CD4-positive, alpha-beta T cell (primary cell): ENCODE measurements around the gene CACNA2D3. TPM values are rescaled to one million over a fixed set of nuclear protein-coding genes. Genes with fewer than 3 reads are reported as not detected.

ENCODE experiments used
- ATAC-seq: fragments of 200-7000 bp; cut with Tn5 transposase; one replicate; pipeline ENCODE4 v1.10.0; 2022; ENCODE audit warnings: mild to moderate bottlenecking; ENCODE audit not compliant: poor library complexity
- CTCF ChIA-PET: fragments of 350-600 bp; sonication (Branson Sonifier 250); formaldehyde crosslinking; loops from one replicate; lab custom pipeline; 2021; ENCODE audit warnings: antibody characterized with exemption, inconsistent platforms; lab: Charles Lee
- POLR2A ChIA-PET: fragments of 350-600 bp; sonication (Branson Sonifier 250); formaldehyde crosslinking; loops from one replicate; lab custom pipeline; 2021; ENCODE audit warnings: antibody characterized with exemption, inconsistent platforms; lab: Charles Lee
- DNase-seq, 14 experiments: peaks; one replicate each; pipeline ENCODE4 v3.0.0-alpha.2; 2013 to 2020; ENCODE audit warnings: mixed read lengths in 2 of 14
- H3K27ac ChIP-seq, 2 donors: one replicate each; pipeline versions ENCODE4 v1.5.1 to v1.7.0; 2013; ENCODE audit warnings: low read length in 2 of 2, low read depth in 1 of 2, mild to moderate bottlenecking in 1 of 2
- H3K27me3 ChIP-seq, 2 experiments: 1 replicate in 1 of 2; 2 replicates in 1 of 2; pipeline versions ENCODE4 v1.6.1 to v1.7.0; 2013; ENCODE audit warnings: low read length in 2 of 2, control low read depth in 1 of 2, mild to moderate bottlenecking in 1 of 2, moderate library complexity in 1 of 2; ENCODE audit not compliant: insufficient read depth in 2 of 2, control insufficient read depth in 1 of 2
- H3K36me3 ChIP-seq: one replicate; pipeline ENCODE4 v1.6.1; 2013; ENCODE audit warnings: low read length, control low read depth; ENCODE audit not compliant: insufficient read depth
- H3K4me1 ChIP-seq: one replicate; pipeline ENCODE4 v1.6.1; 2013; ENCODE audit warnings: low read length, control low read depth; ENCODE audit not compliant: insufficient read depth
- H3K4me3 ChIP-seq: one replicate; pipeline ENCODE4 v1.5.1; 2013; ENCODE audit warnings: mild to moderate bottlenecking, low read length, moderate library complexity
- H3K9me3 ChIP-seq, 2 experiments: 1 replicate in 1 of 2; 2 replicates in 1 of 2; pipeline versions ENCODE4 v1.6.1 to v1.7.0; 2013; ENCODE audit warnings: low read length in 2 of 2, mild to moderate bottlenecking in 2 of 2, control low read depth in 1 of 2, moderate library complexity in 1 of 2; ENCODE audit not compliant: control insufficient read depth in 1 of 2, insufficient read depth in 1 of 2
- H3K27ac Mint-ChIP-seq: one replicate; pipeline ENCODE4 v1.8.0; 2020; ENCODE audit warnings: mixed read lengths
- H3K27me3 Mint-ChIP-seq: one replicate; pipeline ENCODE4 v1.8.0; 2021; ENCODE audit warnings: mixed read lengths
- H3K36me3 Mint-ChIP-seq: one replicate; pipeline ENCODE4 v1.8.0; 2021; ENCODE audit warnings: low read depth, mixed read lengths
- H3K4me1 Mint-ChIP-seq: one replicate; pipeline ENCODE4 v1.8.0; 2021; ENCODE audit warnings: low read depth, mixed read lengths
- H3K4me3 Mint-ChIP-seq: one replicate; pipeline ENCODE4 v1.8.0; 2020; ENCODE audit warnings: mild to moderate bottlenecking, mixed read lengths
- H3K9me3 Mint-ChIP-seq: one replicate; pipeline ENCODE4 v1.8.0; 2020; ENCODE audit warnings: mixed read lengths
- intact Hi-C, 2 experiments: fragments of 100-400 bp; cut with DNase I in 1 of 2; cut with micrococcal nuclease in 1 of 2; formaldehyde crosslinking; loops; one replicate each; pipeline versions ENCODE4 v1.15.1 to v1.9.0; 2023 to 2025; cut with DNase I, micrococcal nuclease
- total RNA-seq, 174 experiments: library from RNA in 2 of 174; stranded (reverse) in 2 of 174; gene quantifications; one replicate each; pipeline ENCODE4 v1.2.3 and lab custom pipeline; 2021 to 2026
- TF ChIP-seq, protein P1 (sequence below): fragments of 200-600 bp; IDR thresholded peaks from one replicate; pipeline ENCODE4 v1.8.0; 2022; ENCODE audit warnings: antibody characterized with exemption, mild to moderate bottlenecking

CACNA2D3 gene
- total RNA-seq, 2 experiments from 2014 or later: 0.08 TPM; not detected in 1

- DNase-seq (no peak), ATAC-seq (no peak)
- Histone ChIP-seq H3K4me1 (no peaks in the 10 kb centered on the region), H3K27ac (no peak overlapping the region), H3K4me3 (no peak overlapping the region), H3K9me3 (no peaks in the 10 kb centered on the region), H3K27me3 (no peaks in the 10 kb centered on the region), H3K36me3 (no peaks in the 10 kb centered on the region)
- TF ChIP-seq, protein P1, sequence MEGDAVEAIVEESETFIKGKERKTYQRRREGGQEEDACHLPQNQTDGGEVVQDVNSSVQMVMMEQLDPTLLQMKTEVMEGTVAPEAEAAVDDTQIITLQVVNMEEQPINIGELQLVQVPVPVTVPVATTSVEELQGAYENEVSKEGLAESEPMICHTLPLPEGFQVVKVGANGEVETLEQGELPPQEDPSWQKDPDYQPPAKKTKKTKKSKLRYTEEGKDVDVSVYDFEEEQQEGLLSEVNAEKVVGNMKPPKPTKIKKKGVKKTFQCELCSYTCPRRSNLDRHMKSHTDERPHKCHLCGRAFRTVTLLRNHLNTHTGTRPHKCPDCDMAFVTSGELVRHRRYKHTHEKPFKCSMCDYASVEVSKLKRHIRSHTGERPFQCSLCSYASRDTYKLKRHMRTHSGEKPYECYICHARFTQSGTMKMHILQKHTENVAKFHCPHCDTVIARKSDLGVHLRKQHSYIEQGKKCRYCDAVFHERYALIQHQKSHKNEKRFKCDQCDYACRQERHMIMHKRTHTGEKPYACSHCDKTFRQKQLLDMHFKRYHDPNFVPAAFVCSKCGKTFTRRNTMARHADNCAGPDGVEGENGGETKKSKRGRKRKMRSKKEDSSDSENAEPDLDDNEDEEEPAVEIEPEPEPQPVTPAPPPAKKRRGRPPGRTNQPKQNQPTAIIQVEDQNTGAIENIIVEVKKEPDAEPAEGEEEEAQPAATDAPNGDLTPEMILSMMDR: no peak
- POLR2A ChIA-PET: no interaction called here
- CTCF ChIA-PET: no interaction called here
- intact Hi-C loops: no loop called here
- H3K27ac Mint-ChIP-seq: no peak overlapping the region
- H3K36me3 Mint-ChIP-seq: no peaks in the 10 kb centered on the region
- H3K27me3 Mint-ChIP-seq: no peaks in the 10 kb centered on the region
- no peaks in the 10 kb centered on the region for H3K9me3 Mint-ChIP-seq
- no peak overlapping the region for H3K4me3 Mint-ChIP-seq
- no peaks in the 10 kb centered on the region for H3K4me1 Mint-ChIP-seq
These were observed 583.4 kb downstream of the CACNA2D3 start for GRCh38 chr3:54705730-54706129.

DNA sequence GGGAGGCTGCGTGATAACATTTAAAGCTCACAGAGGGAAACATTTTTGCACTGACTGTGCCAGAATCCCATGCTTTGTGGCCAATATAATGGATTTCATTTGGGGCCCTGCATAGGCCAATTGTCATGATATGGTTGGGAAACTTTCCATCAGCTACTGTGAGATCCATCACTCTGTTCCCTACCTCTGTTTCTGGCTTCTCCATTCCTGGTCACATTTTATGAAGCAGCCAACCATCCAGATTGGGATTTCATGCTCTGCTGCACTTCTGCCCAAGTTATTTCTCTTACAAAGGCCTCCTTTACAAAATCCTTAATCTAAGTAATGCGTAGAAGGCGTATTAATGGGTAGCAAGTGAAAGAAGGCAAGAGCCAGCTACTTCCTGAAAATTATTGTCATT lies 584.4 kb downstream of the CACNA2D3 start:
- no peaks in the 10 kb centered on the region for H3K27me3 ChIP-seq
- ChIA-PET CTCF (no interaction called here), POLR2A (no interaction called here)
- no peak overlapping the region for H3K27ac ChIP-seq
- Mint-ChIP-seq H3K9me3 (no peaks in the 10 kb centered on the region), H3K4me3 (no peak overlapping the region), H3K36me3 (no peaks in the 10 kb centered on the region), H3K27me3 (no peaks in the 10 kb centered on the region), H3K27ac (no peak overlapping the region), H3K4me1 (no peaks in the 10 kb centered on the region)
- no peak for DNase-seq
- TF ChIP-seq, protein P1: no peak
- no peaks in the 10 kb centered on the region for H3K9me3 ChIP-seq
- H3K4me1 ChIP-seq: no peaks in the 10 kb centered on the region
- H3K36me3 ChIP-seq: no peaks in the 10 kb centered on the region
- no peak for ATAC-seq
- intact Hi-C loops: no loop called here
- H3K4me3 ChIP-seq: no peak overlapping the region

GRCh38 chr3:54709785-54710184 lies 587.4 kb downstream of the CACNA2D3 start:
- ATAC-seq: no peak
- no peak overlapping the region for H3K27ac Mint-ChIP-seq
- TF ChIP-seq, protein P1: no peak
- H3K9me3 Mint-ChIP-seq: peaks cover 8% of the 10 kb centered on the region
- no peaks in the 10 kb centered on the region for H3K36me3 Mint-ChIP-seq
- no peaks in the 10 kb centered on the region for H3K36me3 ChIP-seq
- intact Hi-C loops: no loop called here
- no peaks in the 10 kb centered on the region for H3K4me1 Mint-ChIP-seq
- no peaks in the 10 kb centered on the region for H3K9me3 ChIP-seq
- DNase-seq: no peak
- no peaks in the 10 kb centered on the region for H3K4me1 ChIP-seq
- no peak overlapping the region for H3K4me3 Mint-ChIP-seq
- H3K27me3 ChIP-seq: no peaks in the 10 kb centered on the region
- H3K27ac ChIP-seq: no peak overlapping the region
- POLR2A ChIA-PET: no interaction called here
- H3K27me3 Mint-ChIP-seq: no peaks in the 10 kb centered on the region
- CTCF ChIA-PET: no interaction called here
- no peak overlapping the region for H3K4me3 ChIP-seq
